OCI-LY3 (cell line): ENCODE results near the gene VAMP4.

Experiments used
- H2AFZ ChIP-seq: fragments of 200-600, 300-600 bp; shearing (Covaris generic); 2 replicates; pipeline ENCODE4 v1.6.0; 2014; ENCODE audit warnings: antibody characterized with exemption, low read depth, low read length
- H3K27ac ChIP-seq: fragments of 200-600, 300-600 bp; sonication (generic); 2 replicates; pipeline ENCODE4 v1.5.1; 2014; ENCODE audit warnings: mild to moderate bottlenecking, low read length, moderate library complexity, mixed read lengths
- H3K27me3 ChIP-seq: fragments of 200-600, 300-600 bp; sonication (generic); 2 replicates; pipeline ENCODE4 v1.6.1; 2014; ENCODE audit warnings: low read depth, low read length, mixed read lengths
- H3K36me3 ChIP-seq: fragments of 200-600, 300-600 bp; sonication (generic); replicated peaks from 2 replicates; pipeline ENCODE3; 2014; ENCODE audit warnings: low read depth, low read length, mixed read lengths
- H3K4me1 ChIP-seq: fragments of 300-600, 200-600 bp; sonication (generic); 2 replicates; pipeline ENCODE4 v1.6.1; 2014; ENCODE audit warnings: low read length, mixed read lengths
- H3K4me2 ChIP-seq: fragments of 200-600, 300-600 bp; sonication (generic); 2 replicates; pipeline ENCODE4 v1.6.1; 2014; ENCODE audit warnings: low read length, mixed read lengths
- H3K4me3 ChIP-seq: fragments of 300-600, 200-600 bp; sonication (generic); 2 replicates; pipeline ENCODE4 v1.5.1; 2014; ENCODE audit warnings: antibody characterized with exemption, mild to moderate bottlenecking, low read length, moderate library complexity
- H3K79me2 ChIP-seq: fragments of 300-600, 200-600 bp; shearing (Covaris generic); 2 replicates; pipeline ENCODE4 v1.6.1; 2014; ENCODE audit warnings: mild to moderate bottlenecking, low read length, mixed read lengths
- H3K9ac ChIP-seq: fragments of 300-600, 200-600 bp; shearing (Covaris generic); 2 replicates; pipeline ENCODE4 v1.6.0; 2014; ENCODE audit warnings: mild to moderate bottlenecking, low read length, moderate library complexity
- H3K9me3 ChIP-seq: fragments of 200-600, 300-600 bp; shearing (Covaris generic); 2 replicates; pipeline ENCODE4 v1.6.1; 2014; ENCODE audit warnings: low read length, mixed read lengths; ENCODE audit not compliant: insufficient read depth
- H4K20me1 ChIP-seq: fragments of 200-600, 300-600 bp; sonication (generic); 2 replicates; pipeline ENCODE4 v1.6.1; 2016; ENCODE audit warnings: low read length, mixed read lengths; ENCODE audit not compliant: insufficient read depth
- CTCF ChIP-seq: fragments of 200-600, 300-600 bp; sonication (generic); IDR thresholded peaks from 2 replicates; pipeline ENCODE4 v1.5.1; 2014; ENCODE audit warnings: antibody characterized with exemption, low read length, low read depth
- EZH2phosphoT487 ChIP-seq: fragments of 200-600 bp; shearing (Covaris generic); IDR thresholded peaks from 2 replicates; pipeline ENCODE4 v1.6.1; 2018; ENCODE audit warnings: antibody characterized with exemption, mixed run types, low read depth

The VAMP4 gene

GRCh38 chr1:171683870-171684269 lies 58.0 kb downstream of the VAMP4 start:
- Histone ChIP-seq H3K36me3 (no peaks in the 10 kb centered on the region), H3K79me2 (no peaks in the 10 kb centered on the region), H2AFZ (no peak overlapping the region), H3K4me3 (no peak overlapping the region), H3K9me3 (no peaks in the 10 kb centered on the region), H3K27me3 (no peaks in the 10 kb centered on the region), H3K4me1 (peaks cover 13% of the 10 kb centered on the region), H3K9ac (no peak overlapping the region), H3K4me2 (no peak overlapping the region), H3K27ac (no peak overlapping the region), H4K20me1 (no peaks in the 10 kb centered on the region)
- no peak for TF ChIP-seq CTCF
- TF ChIP-seq EZH2phosphoT487 = no peak

- H3K27me3 ChIP-seq = no peaks in the 10 kb centered on the region
- H3K4me3 ChIP-seq = no peak overlapping the region
- H3K9ac ChIP-seq = no peak overlapping the region
- H3K27ac ChIP-seq = no peak overlapping the region
- TF ChIP-seq CTCF (no peak), EZH2phosphoT487 (no peak)
- H3K4me2 ChIP-seq = no peak overlapping the region
- H2AFZ ChIP-seq = no peak overlapping the region
- H3K9me3 ChIP-seq = no peaks in the 10 kb centered on the region
- H4K20me1 ChIP-seq = no peaks in the 10 kb centered on the region
- H3K4me1 ChIP-seq = peaks cover 14% of the 10 kb centered on the region
- no peaks in the 10 kb centered on the region for H3K79me2 ChIP-seq
- H3K36me3 ChIP-seq = no peaks in the 10 kb centered on the region
Observed at GRCh38 chr1:171680339-171680738, 61.5 kb downstream of the VAMP4 start.

GRCh38 chr1:171676823-171677222 lies 65.0 kb downstream of the VAMP4 start:
- TF ChIP-seq CTCF (no peak), EZH2phosphoT487 (no peak)
- Histone ChIP-seq H3K27ac (no peak overlapping the region), H4K20me1 (no peaks in the 10 kb centered on the region), H3K4me2 (no peak overlapping the region), H3K9ac (no peak overlapping the region), H3K4me3 (no peak overlapping the region), H3K27me3 (no peaks in the 10 kb centered on the region), H3K36me3 (no peaks in the 10 kb centered on the region), H3K9me3 (no peaks in the 10 kb centered on the region), H3K4me1 (peaks cover 19% of the 10 kb centered on the region), H2AFZ (no peak overlapping the region), H3K79me2 (no peaks in the 10 kb centered on the region)

- no peaks in the 10 kb centered on the region for H3K36me3 ChIP-seq
- no peaks in the 10 kb centered on the region for H3K27me3 ChIP-seq
- TF ChIP-seq EZH2phosphoT487 (no peak), CTCF (no peak)
- H3K9ac ChIP-seq = no peak overlapping the region
- H3K4me3 ChIP-seq = no peak overlapping the region
- no peaks in the 10 kb centered on the region for H3K9me3 ChIP-seq
- no peaks in the 10 kb centered on the region for H3K79me2 ChIP-seq
- no peak overlapping the region for H3K27ac ChIP-seq
- no peaks in the 10 kb centered on the region for H4K20me1 ChIP-seq
- peaks cover 17% of the 10 kb centered on the region for H3K4me1 ChIP-seq
- no peak overlapping the region for H2AFZ ChIP-seq
- H3K4me2 ChIP-seq = no peak overlapping the region
Observed at GRCh38 chr1:171674431-171675405, 67.1 kb downstream of the VAMP4 start.
